ENCODE measurements around the gene SUGCT.

DNA sequence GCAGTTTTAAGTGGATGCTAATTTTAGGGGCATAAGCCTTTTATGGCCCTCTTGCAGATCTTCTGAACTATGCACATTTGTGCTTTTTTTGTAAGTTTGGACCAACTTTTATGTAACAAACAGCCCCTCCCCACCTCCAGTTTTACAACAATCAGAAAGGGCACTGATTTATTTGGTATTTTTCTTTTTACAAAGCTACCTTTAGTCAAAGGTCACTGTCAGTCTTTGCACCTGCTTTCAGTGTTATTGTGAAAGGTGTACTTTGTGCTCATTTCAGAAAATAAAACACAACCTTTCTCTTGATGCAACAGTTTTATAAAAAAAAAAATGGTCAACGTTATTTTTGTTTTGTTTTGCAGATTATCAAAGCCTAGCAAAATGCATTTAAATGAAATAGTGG is 39.6 kb upstream of the SUGCT start:
- TF ChIP-seq, protein P1, sequence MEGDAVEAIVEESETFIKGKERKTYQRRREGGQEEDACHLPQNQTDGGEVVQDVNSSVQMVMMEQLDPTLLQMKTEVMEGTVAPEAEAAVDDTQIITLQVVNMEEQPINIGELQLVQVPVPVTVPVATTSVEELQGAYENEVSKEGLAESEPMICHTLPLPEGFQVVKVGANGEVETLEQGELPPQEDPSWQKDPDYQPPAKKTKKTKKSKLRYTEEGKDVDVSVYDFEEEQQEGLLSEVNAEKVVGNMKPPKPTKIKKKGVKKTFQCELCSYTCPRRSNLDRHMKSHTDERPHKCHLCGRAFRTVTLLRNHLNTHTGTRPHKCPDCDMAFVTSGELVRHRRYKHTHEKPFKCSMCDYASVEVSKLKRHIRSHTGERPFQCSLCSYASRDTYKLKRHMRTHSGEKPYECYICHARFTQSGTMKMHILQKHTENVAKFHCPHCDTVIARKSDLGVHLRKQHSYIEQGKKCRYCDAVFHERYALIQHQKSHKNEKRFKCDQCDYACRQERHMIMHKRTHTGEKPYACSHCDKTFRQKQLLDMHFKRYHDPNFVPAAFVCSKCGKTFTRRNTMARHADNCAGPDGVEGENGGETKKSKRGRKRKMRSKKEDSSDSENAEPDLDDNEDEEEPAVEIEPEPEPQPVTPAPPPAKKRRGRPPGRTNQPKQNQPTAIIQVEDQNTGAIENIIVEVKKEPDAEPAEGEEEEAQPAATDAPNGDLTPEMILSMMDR (conservative IDR thresholded peaks at IDR 0.05; ENCODE audit: low read length): no peak
- TF ChIP-seq EZH2phosphoT487 (IDR thresholded peaks at IDR 0.05; ENCODE audit: borderline replicate concordance): no peak
